Measurements from ENCODE around the gene SPEN. TPM values are rescaled to one million over a fixed set of nuclear protein-coding genes. Genes with fewer than 3 reads are reported as not detected.

SPEN gene
- total and polyA plus RNA-seq, 9 of the 15 experiments (the other 6 are each of a cell fraction or from before 2014, with no cell fraction given): 5.7 to 87.5 (median 27.2) TPM

GRCh38 chr1:15902882-15903281 is 55.4 kb downstream of the SPEN start:
- BruUV-seq (replicated peaks): no TSS peak
- TF ChIP-seq NFE2 (IDR thresholded peaks at IDR 0.05; ENCODE audit: low read depth) (peak; percentile 39; the same call in 1 of the 2 replicates), ZNF79 (CRISPR knock-in tag; IDR thresholded peaks at IDR 0.05; ENCODE audit: low read depth) (no peak), MAFG (tag; conservative IDR thresholded peaks at IDR 0.05) (peak; percentile 65), C11orf30 (IDR thresholded peaks at IDR 0.05; ENCODE audit: low read depth) (peak; percentile 51), HNRNPK (IDR thresholded peaks at IDR 0.05; ENCODE audit: low read depth, low read length, poor library complexity, severe bottlenecking) (no peak), ZNF316 (IDR thresholded peaks at IDR 0.05) (peak; percentile 73)
- TF ChIP-seq, protein P1, sequence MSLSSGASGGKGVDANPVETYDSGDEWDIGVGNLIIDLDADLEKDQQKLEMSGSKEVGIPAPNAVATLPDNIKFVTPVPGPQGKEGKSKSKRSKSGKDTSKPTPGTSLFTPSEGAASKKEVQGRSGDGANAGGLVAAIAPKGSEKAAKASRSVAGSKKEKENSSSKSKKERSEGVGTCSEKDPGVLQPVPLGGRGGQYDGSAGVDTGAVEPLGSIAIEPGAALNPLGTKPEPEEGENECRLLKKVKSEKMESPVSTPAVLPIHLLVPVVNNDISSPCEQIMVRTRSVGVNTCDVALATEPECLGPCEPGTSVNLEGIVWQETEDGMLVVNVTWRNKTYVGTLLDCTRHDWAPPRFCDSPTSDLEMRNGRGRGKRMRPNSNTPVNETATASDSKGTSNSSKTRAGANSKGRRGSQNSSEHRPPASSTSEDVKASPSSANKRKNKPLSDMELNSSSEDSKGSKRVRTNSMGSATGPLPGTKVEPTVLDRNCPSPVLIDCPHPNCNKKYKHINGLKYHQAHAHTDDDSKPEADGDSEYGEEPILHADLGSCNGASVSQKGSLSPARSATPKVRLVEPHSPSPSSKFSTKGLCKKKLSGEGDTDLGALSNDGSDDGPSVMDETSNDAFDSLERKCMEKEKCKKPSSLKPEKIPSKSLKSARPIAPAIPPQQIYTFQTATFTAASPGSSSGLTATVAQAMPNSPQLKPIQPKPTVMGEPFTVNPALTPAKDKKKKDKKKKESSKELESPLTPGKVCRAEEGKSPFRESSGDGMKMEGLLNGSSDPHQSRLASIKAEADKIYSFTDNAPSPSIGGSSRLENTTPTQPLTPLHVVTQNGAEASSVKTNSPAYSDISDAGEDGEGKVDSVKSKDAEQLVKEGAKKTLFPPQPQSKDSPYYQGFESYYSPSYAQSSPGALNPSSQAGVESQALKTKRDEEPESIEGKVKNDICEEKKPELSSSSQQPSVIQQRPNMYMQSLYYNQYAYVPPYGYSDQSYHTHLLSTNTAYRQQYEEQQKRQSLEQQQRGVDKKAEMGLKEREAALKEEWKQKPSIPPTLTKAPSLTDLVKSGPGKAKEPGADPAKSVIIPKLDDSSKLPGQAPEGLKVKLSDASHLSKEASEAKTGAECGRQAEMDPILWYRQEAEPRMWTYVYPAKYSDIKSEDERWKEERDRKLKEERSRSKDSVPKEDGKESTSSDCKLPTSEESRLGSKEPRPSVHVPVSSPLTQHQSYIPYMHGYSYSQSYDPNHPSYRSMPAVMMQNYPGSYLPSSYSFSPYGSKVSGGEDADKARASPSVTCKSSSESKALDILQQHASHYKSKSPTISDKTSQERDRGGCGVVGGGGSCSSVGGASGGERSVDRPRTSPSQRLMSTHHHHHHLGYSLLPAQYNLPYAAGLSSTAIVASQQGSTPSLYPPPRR (CRISPR knock-in tag; IDR thresholded peaks at IDR 0.05; ENCODE audit: borderline replicate concordance): no peak
- no peak overlapping the region for H3K9ac ChIP-seq (ENCODE audit: insufficient read depth in 1 of 2, low read depth in 2 of 2, low read length in 2 of 2)
- H3K9me3 ChIP-seq (replicated peaks; ENCODE audit: control insufficient read depth, insufficient read depth, low read depth, low read length): no peaks in the 10 kb centered on the region
- peaks cover 5% of the 10 kb centered on the region for H4K20me1 ChIP-seq (replicated peaks; ENCODE audit: control insufficient read depth, insufficient read depth, low read length)
- in situ Hi-C loops (cut with MboI): no loop called here
- CTCF ChIA-PET (ENCODE audit: low intra/inter-chr PET ratio): no interaction called here
- H3K4me3 ChIP-seq: no peak overlapping the region
- H3K9me1 ChIP-seq (ENCODE audit: control insufficient read depth, insufficient read depth, low read length): peaks cover 5% of the 10 kb centered on the region
- peaks cover 0 to 6% of the 10 kb centered on the region in 2 experiments; a peak in 4 of 5 replicates for H3K4me1 ChIP-seq (replicated peaks in 1 of 2; ENCODE audit: control insufficient read depth in 2 of 2, insufficient read depth in 2 of 2, low read length in 2 of 2)
- intact Hi-C loops (cut with micrococcal nuclease): no loop called here
- POLR2A ChIA-PET: interaction anchor here (0.8 to 1.3 kb wide), 3 partner anchors 10 to 54 kb away, joined by 4 read pairs; no protein-coding TSS in a partner anchor
- ATAC-seq (no peak), FAIRE-seq (no peak), DNase-seq (ENCODE audit: extremely low read depth in 1 of 4, low spot score in 3 of 4) (no peak)
- no peak overlapping the region for H3K27ac ChIP-seq (ENCODE audit: extremely low read depth, low read depth, low read length)
- no peak overlapping the region for H3K4me2 ChIP-seq (ENCODE audit: insufficient read depth, low read length)
- H3K27me3 ChIP-seq (ENCODE audit: control insufficient read depth in 2 of 2, insufficient read depth in 2 of 2, low read length in 2 of 2): no peaks in the 10 kb centered on the region
- H3K36me3 ChIP-seq (ENCODE audit: control insufficient read depth, insufficient read depth, low read length): peaks cover 37% of the 10 kb centered on the region; the same call in 2 of the 3 replicates
- no peak overlapping the region for H2AFZ ChIP-seq (ENCODE audit: low read depth, low read length)
- 63% methylated on average over 3 of the region's 3 CpGs for WGBS (ENCODE audit: insufficient coverage, low coverage, missing lambda C conversion rate)
- H3K79me2 ChIP-seq (ENCODE audit: control insufficient read depth, insufficient read depth, low read length): peaks cover 100% of the 10 kb centered on the region

All from K562 (cell line).